ENCODE data around the gene CSRNP2.
"Not testable (repeated sequence)": the region's sequence is repeated elsewhere in the genome, so short reads cannot be mapped to it uniquely, and the experiment has no call there.

Gene CSRNP2

DNA sequence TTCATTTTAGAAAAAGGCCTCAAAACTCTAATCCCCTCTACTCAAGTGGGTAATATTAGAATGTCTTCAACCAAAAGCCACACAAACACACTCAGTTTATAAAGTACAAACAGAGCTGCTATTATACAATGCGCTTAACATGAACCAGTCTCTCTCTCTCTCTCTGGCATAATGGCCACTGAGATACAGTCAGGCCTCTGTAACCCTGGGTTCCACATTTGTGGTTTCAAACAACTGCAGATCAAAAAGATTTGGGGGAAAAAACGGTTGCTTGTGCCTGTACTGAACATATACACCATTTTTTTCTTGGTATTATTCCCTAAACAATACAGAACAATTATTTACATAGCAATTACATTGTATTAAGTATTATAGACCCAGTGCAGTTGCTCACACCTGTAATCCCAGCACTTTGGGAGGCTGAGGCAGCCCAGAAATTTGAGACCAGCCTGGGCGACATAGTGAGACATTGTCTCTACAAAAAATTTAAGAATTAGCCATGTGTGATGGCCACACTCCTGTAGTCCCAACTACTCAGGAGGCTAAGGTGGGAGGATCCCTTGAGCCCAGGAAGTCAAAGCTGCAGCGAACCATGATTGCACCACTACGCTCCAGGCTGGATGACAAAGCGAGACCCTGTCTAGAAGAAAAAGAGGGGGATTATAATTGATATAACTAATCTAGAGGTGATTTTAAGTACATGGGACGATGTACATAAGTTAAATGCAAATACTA is 62.8 kb downstream of the CSRNP2 start:
- H3K4me3 ChIP-seq (ENCODE audit: low read depth, low read length): no peak overlapping the region
- TF ChIP-seq, protein P1, sequence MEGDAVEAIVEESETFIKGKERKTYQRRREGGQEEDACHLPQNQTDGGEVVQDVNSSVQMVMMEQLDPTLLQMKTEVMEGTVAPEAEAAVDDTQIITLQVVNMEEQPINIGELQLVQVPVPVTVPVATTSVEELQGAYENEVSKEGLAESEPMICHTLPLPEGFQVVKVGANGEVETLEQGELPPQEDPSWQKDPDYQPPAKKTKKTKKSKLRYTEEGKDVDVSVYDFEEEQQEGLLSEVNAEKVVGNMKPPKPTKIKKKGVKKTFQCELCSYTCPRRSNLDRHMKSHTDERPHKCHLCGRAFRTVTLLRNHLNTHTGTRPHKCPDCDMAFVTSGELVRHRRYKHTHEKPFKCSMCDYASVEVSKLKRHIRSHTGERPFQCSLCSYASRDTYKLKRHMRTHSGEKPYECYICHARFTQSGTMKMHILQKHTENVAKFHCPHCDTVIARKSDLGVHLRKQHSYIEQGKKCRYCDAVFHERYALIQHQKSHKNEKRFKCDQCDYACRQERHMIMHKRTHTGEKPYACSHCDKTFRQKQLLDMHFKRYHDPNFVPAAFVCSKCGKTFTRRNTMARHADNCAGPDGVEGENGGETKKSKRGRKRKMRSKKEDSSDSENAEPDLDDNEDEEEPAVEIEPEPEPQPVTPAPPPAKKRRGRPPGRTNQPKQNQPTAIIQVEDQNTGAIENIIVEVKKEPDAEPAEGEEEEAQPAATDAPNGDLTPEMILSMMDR (IDR thresholded peaks at IDR 0.05; ENCODE audit: borderline replicate concordance, insufficient read depth, low read depth, low read length): no peak

DNA sequence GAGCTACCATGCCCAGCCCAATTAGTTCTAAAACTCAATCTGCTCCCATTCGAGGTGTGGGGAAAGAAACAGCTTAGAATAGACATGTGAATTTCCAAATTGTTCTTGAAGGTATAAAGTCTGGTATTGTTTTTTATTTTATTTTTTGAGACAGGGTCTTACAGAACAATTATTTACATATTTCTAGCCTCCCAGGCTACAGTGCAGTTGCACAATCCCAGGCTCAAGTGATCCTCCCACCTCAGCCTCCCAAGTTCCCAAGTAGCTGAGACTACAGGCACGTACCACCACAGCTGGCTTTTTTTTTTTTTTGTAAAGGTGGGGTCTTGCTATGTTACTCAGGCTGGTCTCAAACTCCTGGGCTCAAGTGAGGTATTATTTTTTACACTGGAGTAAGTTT is 63.5 kb downstream of the CSRNP2 start:
- TF ChIP-seq, protein P1 (IDR thresholded peaks at IDR 0.05; ENCODE audit: borderline replicate concordance, insufficient read depth, low read depth, low read length): no peak
- H3K4me3 ChIP-seq (ENCODE audit: low read depth, low read length): no peak overlapping the region

DNA sequence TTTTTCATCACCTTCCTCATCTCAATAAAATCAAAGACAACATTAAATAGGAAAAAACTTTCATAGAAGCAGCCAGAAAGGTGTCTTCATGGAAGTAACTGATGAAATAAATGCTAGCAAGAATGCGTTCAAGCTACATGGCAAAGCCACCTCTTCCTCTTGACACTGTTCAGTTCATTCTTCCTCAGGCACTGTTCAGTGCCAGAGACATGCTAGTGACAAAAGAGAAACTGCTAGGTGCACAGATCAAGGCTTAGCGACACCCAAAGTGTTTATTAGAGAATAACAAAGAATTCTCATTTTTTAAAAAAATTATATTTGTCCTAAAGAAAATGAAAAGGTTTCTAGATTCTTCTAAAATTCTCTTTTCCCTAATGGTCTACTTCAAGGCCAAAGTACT is 64.4 kb downstream of the CSRNP2 start:
- TF ChIP-seq, protein P1 (IDR thresholded peaks at IDR 0.05; ENCODE audit: borderline replicate concordance, insufficient read depth, low read depth, low read length): no peak
- H3K4me3 ChIP-seq (ENCODE audit: low read depth, low read length): no peak overlapping the region

DNA sequence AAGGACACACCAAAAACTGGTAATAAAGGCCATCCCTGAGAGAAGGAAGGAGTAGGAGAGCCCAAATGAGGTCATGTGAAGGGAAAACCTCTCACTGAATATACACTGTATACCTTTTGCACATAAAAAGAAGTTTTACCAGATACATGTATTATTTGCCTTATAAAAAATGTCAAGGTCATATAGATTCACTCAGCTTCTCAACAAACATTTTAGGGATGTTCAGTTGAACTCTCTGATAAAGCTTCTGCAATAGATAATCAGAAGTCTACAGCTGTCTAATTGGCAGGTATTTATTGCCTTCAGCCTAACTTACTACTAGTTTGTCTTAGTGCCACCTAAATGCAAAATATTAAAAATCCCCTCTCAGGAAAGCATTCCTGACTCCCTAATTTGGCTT is 65.9 kb downstream of the CSRNP2 start:
- no peak overlapping the region for H3K4me3 ChIP-seq (ENCODE audit: low read depth, low read length)
- TF ChIP-seq, protein P1 (IDR thresholded peaks at IDR 0.05; ENCODE audit: borderline replicate concordance, insufficient read depth, low read depth, low read length): no peak

DNA sequence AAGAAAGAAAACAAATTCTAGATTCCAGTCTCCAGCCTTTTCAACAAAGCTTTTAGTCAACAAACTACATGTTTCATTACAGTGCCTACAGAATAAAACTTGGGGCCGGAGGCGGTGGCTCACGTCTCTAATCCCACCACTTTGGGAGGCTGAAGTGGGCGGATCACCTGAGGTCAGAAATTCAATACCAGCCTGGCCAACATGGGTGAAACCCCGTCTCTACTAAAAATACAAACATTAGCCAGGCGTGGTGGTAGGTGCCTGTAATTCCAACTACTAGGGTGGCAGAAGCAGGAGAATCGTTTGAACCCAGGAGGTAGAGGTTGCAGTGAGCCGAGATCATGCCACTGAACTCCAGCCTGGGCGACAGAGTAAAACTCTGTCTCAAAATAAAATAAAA is 68.9 kb downstream of the CSRNP2 start:
- not testable (repeated sequence) for H3K4me3 ChIP-seq (ENCODE audit: low read depth, low read length)

DNA sequence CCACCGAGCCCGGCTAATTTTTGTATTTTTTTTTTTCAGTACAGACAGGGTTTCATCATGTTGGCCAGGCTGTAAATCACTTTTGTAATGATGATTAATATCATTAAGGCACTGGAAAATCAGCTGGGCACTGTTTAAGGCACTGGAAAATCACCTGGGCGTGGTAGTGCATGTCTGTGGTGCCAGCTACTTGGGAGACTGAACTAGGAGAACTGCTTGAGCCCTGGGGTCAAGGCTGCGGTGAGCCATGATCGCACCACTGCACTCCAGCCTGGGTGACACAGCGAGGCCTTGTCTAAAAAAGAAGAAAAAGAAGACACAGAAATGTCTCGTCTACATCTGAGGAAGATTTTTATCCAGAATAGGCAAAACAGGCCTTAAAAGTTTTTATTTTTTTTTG is 70.0 kb downstream of the CSRNP2 start:
- TF ChIP-seq, protein P1 (IDR thresholded peaks at IDR 0.05; ENCODE audit: borderline replicate concordance, insufficient read depth, low read depth, low read length): no peak
- no peak overlapping the region for H3K4me3 ChIP-seq (ENCODE audit: low read depth, low read length)

DNA sequence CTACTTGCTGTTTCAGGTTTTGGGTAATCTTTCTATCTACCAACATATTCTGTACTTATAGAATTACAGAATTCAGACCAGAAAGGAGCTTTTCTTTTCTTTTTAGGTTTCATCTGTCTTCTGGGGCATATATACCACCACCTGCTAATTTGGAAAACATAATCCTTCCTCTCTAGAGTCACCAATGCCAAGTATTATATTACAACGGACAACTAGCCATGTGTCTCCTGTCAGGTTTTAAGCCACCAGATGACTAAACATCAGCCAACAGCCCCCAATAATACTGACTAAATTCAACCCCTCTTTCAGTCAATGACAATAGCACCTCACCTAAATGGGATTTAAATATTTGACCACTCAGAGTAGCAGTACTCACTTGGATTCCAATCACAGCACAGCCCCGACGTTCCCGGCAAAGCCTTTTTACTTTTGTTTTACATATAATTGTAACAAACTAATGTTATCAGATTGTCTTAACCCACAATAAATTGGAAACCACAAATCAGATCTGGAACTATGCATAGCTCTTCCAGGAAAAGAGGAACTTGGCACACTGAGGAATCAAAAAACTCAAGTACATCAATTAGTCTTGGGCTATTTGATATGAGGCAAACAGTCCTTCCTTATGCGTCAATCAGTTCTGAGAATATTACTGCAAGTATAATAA is 70.7 kb downstream of the CSRNP2 start:
- TF ChIP-seq, protein P1 (IDR thresholded peaks at IDR 0.05; ENCODE audit: borderline replicate concordance, insufficient read depth, low read depth, low read length): no peak
- no peak overlapping the region for H3K4me3 ChIP-seq (ENCODE audit: low read depth, low read length)
